GM18499 (cell line): ENCODE results near the gene SLIT1.

Source experiments
- ATAC-seq: cut with Tn5 transposase; IDR thresholded peaks from one replicate; pipeline ENCODE4 v1.9.1; 2021; ENCODE audit warnings: moderate number of reproducible peaks; ENCODE audit not compliant: insufficient read depth, unreplicated experiment

Gene SLIT1

GRCh38 chr10:96996275-96996965 is 189.3 kb downstream of the SLIT1 start:
- no peak for ATAC-seq

GRCh38 chr10:96995851-96996250 is 189.9 kb downstream of the SLIT1 start:
- ATAC-seq = no peak

GRCh38 chr10:96992721-96993120 is 193.0 kb downstream of the SLIT1 start:
- ATAC-seq = no peak

- no peak for ATAC-seq
Observed at GRCh38 chr10:96991313-96991841, 194.4 kb downstream of the SLIT1 start.

- ATAC-seq = no peak
Observed at GRCh38 chr10:96988426-96988825, 197.3 kb downstream of the SLIT1 start.

- ATAC-seq = no peak
Observed at GRCh38 chr10:96987842-96988175, 197.9 kb downstream of the SLIT1 start.

GRCh38 chr10:96987141-96987841 is 198.5 kb downstream of the SLIT1 start:
- no peak for ATAC-seq

- no peak for ATAC-seq
Observed at GRCh38 chr10:96986200-96986856, 199.4 kb downstream of the SLIT1 start.

- no peak for ATAC-seq
Observed at GRCh38 chr10:96984541-96985131, 201.1 kb downstream of the SLIT1 start.

- no peak for ATAC-seq
Observed at GRCh38 chr10:96982149-96982930, 203.4 kb downstream of the SLIT1 start.

- ATAC-seq = no peak
Observed at GRCh38 chr10:96978621-96979154, 207.1 kb downstream of the SLIT1 start.

GRCh38 chr10:96975136-96975535 is 210.6 kb downstream of the SLIT1 start:
- no peak for ATAC-seq

- no peak for ATAC-seq
Observed at GRCh38 chr10:96973809-96974747, 211.7 kb downstream of the SLIT1 start.

GRCh38 chr10:96972264-96972663 is 213.5 kb downstream of the SLIT1 start:
- ATAC-seq = no peak

- ATAC-seq = no peak
Observed at GRCh38 chr10:96971324-96971723, 214.4 kb downstream of the SLIT1 start.

GRCh38 chr10:96968682-96969423 is 216.9 kb downstream of the SLIT1 start:
- no peak for ATAC-seq

- no peak for ATAC-seq
Observed at GRCh38 chr10:96967847-96968246, 217.9 kb downstream of the SLIT1 start.

GRCh38 chr10:96964131-96964530 is 221.6 kb downstream of the SLIT1 start:
- ATAC-seq = no peak
